Suprapubic skin (tissue), 4 donors: ENCODE data around the gene COL8A1. TPM values are rescaled to one million over a fixed set of nuclear protein-coding genes. Genes with fewer than 3 reads are reported as not detected.

Experiments
- DNase-seq, 2 donors: peaks; one replicate each; pipeline ENCODE4 v3.0.0-alpha.2; 2019; ENCODE audit warnings: low spot score in 2 of 2
- H3K27ac ChIP-seq: fragments of 200-600 bp; sonication (generic); one replicate; pipeline ENCODE4 v1.5.1; 2019
- H3K27me3 ChIP-seq: fragments of 200-600 bp; sonication (generic); one replicate; pipeline ENCODE4 v1.5.1; 2019
- H3K36me3 ChIP-seq: fragments of 200-600 bp; sonication (generic); one replicate; pipeline ENCODE4 v1.5.1; 2019
- H3K4me1 ChIP-seq: fragments of 200-600 bp; sonication (generic); one replicate; pipeline ENCODE4 v1.5.1; 2019
- H3K4me3 ChIP-seq: fragments of 200-600 bp; sonication (generic); one replicate; pipeline ENCODE4 v1.5.1; 2019; ENCODE audit warnings: mild to moderate bottlenecking
- H3K9me3 ChIP-seq: fragments of 200-600 bp; sonication (generic); one replicate; pipeline ENCODE4 v1.5.1; 2019
- CTCF ChIP-seq, 2 donors: fragments of 200-600 bp in 1 of 2; fragments of 450-650 bp in 1 of 2; sonication (generic) in 1 of 2; IDR thresholded peaks; one replicate each; pipeline ENCODE4 v1.5.1; 2016 to 2019; ENCODE audit warnings: antibody characterized with exemption in 2 of 2, mild to moderate bottlenecking in 1 of 2, moderate library complexity in 1 of 2
- EP300 ChIP-seq: sonication (generic); formaldehyde crosslinking; IDR thresholded peaks from one replicate; pipeline ENCODE4 v1.6.1; 2017; ENCODE audit warnings: antibody characterized with exemption
- POLR2A ChIP-seq, 2 donors: fragments of 450-650 bp; IDR thresholded peaks; one replicate each; pipeline ENCODE4 v1.6.1; 2017; ENCODE audit warnings: antibody characterized with exemption in 2 of 2, mild to moderate bottlenecking in 2 of 2, moderate library complexity in 2 of 2
- POLR2AphosphoS5 ChIP-seq, 3 donors: sonication (generic); formaldehyde crosslinking; IDR thresholded peaks; one replicate each; pipeline ENCODE4 v1.6.1; 2017; ENCODE audit warnings: antibody characterized with exemption in 3 of 3
- WGBS: methylation state at CpG from one replicate; pipeline ENCODE4 v1.1.5; 2018; 5-methylcytosine and 5-hydroxymethylcytosine counted together
- total RNA-seq, 4 donors: library from RNA; depleted of rRNA; stranded (reverse); fragments of >200 nt; gene quantifications; one replicate each; pipeline ENCODE4 v1.1.0, GENCODE V29; 2016

Gene COL8A1
- total RNA-seq, 4 donors from 2014 or later, result 3.2 to 14.9 (median 5.6) TPM

- no peak for DNase-seq
- Histone ChIP-seq H3K36me3 (no peaks in the 10 kb centered on the region), H3K27ac (no peak overlapping the region), H3K27me3 (no peaks in the 10 kb centered on the region), H3K4me1 (peaks cover 42% of the 10 kb centered on the region), H3K9me3 (no peaks in the 10 kb centered on the region), H3K4me3 (no peak overlapping the region)
- TF ChIP-seq EP300 (no peak), CTCF (IDR thresholded peaks at IDR 0.05) (peak; percentile 62 to 65)
- 27% methylated on average over 2 of the region's 2 CpGs for WGBS
Measured at GRCh38 chr3:99842826-99843589, 204.6 kb downstream of the COL8A1 start.

- no peak for DNase-seq
Measured at GRCh38 chr3:99843590-99844258, 205.3 kb downstream of the COL8A1 start.

GRCh38 chr3:99845331-99845730 is 206.9 kb downstream of the COL8A1 start:
- no peak for DNase-seq
- Histone ChIP-seq H3K4me1 (peaks cover 38% of the 10 kb centered on the region), H3K9me3 (no peaks in the 10 kb centered on the region), H3K27me3 (no peaks in the 10 kb centered on the region), H3K36me3 (peaks cover 3% of the 10 kb centered on the region), H3K4me3 (no peak overlapping the region), H3K27ac (peak overlapping the region; percentile 5)
- WGBS, result 55% methylated on average over 4 of the region's 4 CpGs
- TF ChIP-seq POLR2AphosphoS5 (IDR thresholded peaks at IDR 0.05), result no peak

More at GRCh38 chr3:99843590-99844258, 205.3 kb downstream of the COL8A1 start:
- no peak for TF ChIP-seq POLR2A (IDR thresholded peaks at IDR 0.05)
- TF ChIP-seq POLR2AphosphoS5 (IDR thresholded peaks at IDR 0.05), result no peak
- TF ChIP-seq EP300, result no peak
- TF ChIP-seq CTCF (IDR thresholded peaks at IDR 0.05), result no peak
- peak overlapping the region; percentile 34 for H3K27ac ChIP-seq
- 64% methylated on average over 6 of the region's 10 CpGs for WGBS
- no peaks in the 10 kb centered on the region for H3K27me3 ChIP-seq
- H3K36me3 ChIP-seq, result no peaks in the 10 kb centered on the region
- H3K9me3 ChIP-seq, result no peaks in the 10 kb centered on the region
- no peak overlapping the region for H3K4me3 ChIP-seq
- H3K4me1 ChIP-seq, result peaks cover 42% of the 10 kb centered on the region

GRCh38 chr3:99845999-99846398 is 207.6 kb downstream of the COL8A1 start:
- peaks cover 8% of the 10 kb centered on the region for H3K36me3 ChIP-seq
- no peak overlapping the region for H3K4me3 ChIP-seq
- H3K27ac ChIP-seq, result peak overlapping the region; percentile 77

GRCh38 chr3:99846477-99847160 is 208.2 kb downstream of the COL8A1 start:
- H3K9me3 ChIP-seq, result no peaks in the 10 kb centered on the region
- peak overlapping the region; percentile 77 for H3K27ac ChIP-seq
- H3K36me3 ChIP-seq, result peaks cover 8% of the 10 kb centered on the region
- H3K27me3 ChIP-seq, result no peaks in the 10 kb centered on the region
- no peak for TF ChIP-seq CTCF (IDR thresholded peaks at IDR 0.05)
- TF ChIP-seq POLR2AphosphoS5 (IDR thresholded peaks at IDR 0.05), result peak in 1 of 3 donors; percentile 77
- TF ChIP-seq EP300, result no peak
- TF ChIP-seq POLR2A (IDR thresholded peaks at IDR 0.05), result no peak
- peaks cover 38% of the 10 kb centered on the region for H3K4me1 ChIP-seq
- DNase-seq, result no peak
- 17% methylated on average over 6 of the region's 6 CpGs for WGBS
- H3K4me3 ChIP-seq, result no peak overlapping the region

More at GRCh38 chr3:99845999-99846398, 207.6 kb downstream of the COL8A1 start:
- no peaks in the 10 kb centered on the region for H3K27me3 ChIP-seq
- no peaks in the 10 kb centered on the region for H3K9me3 ChIP-seq
- no peak for DNase-seq
- no peak for TF ChIP-seq POLR2A (IDR thresholded peaks at IDR 0.05)
- TF ChIP-seq EP300, result no peak
- no peak for TF ChIP-seq CTCF (IDR thresholded peaks at IDR 0.05)
- no peak for TF ChIP-seq POLR2AphosphoS5 (IDR thresholded peaks at IDR 0.05)
- WGBS, result 42% methylated on average over 2 of the region's 2 CpGs
- peaks cover 38% of the 10 kb centered on the region for H3K4me1 ChIP-seq
